HG03066 (cell line): ENCODE measurements around the gene PCDHB16.
"Not testable (repeated sequence)": the region's sequence is repeated elsewhere in the genome, so short reads cannot be mapped to it uniquely, and the experiment has no call there.

Source experiments
- ATAC-seq: cut with Tn5 transposase; IDR thresholded peaks from one replicate; pipeline ENCODE4 v1.9.1; 2021; ENCODE audit warnings: low read depth; ENCODE audit not compliant: unreplicated experiment

Gene PCDHB16

GRCh38 chr5:141182248-141182647 lies at the start of gene PCDHB16:
PCDHB16 (plus strand) TSS chr5:141182387; CDS start chr5:141182560, 173 bp downstream.
- no peak for ATAC-seq

GRCh38 chr5:141135030-141135717 lies 47.0 kb upstream of the PCDHB16 start, which contains the start of gene PCDHB5:
PCDHB5 (plus strand) TSS chr5:141135206; CDS start chr5:141135435, 229 bp downstream.
- no peak for ATAC-seq

GRCh38 chr5:141135718-141136266 lies 46.4 kb upstream of the PCDHB16 start:
- no peak for ATAC-seq

GRCh38 chr5:141137346-141137745 lies 44.8 kb upstream of the PCDHB16 start:
- not testable (repeated sequence) for ATAC-seq

- no peak for ATAC-seq
These were observed 32.4 kb upstream of the PCDHB16 start, which contains the start of gene PCDHB6 for GRCh38 chr5:141149812-141150211. PCDHB6 (plus strand) TSS chr5:141150057; CDS start chr5:141150258, 201 bp downstream.

- no peak for ATAC-seq
These were observed 31.8 kb upstream of the PCDHB16 start for GRCh38 chr5:141150224-141150992.

GRCh38 chr5:141150993-141151325 lies 31.2 kb upstream of the PCDHB16 start:
- ATAC-seq, result no peak

GRCh38 chr5:141151632-141152031 lies 30.6 kb upstream of the PCDHB16 start:
- not testable (repeated sequence) for ATAC-seq

- not testable (repeated sequence) for ATAC-seq
These were observed 30.1 kb upstream of the PCDHB16 start for GRCh38 chr5:141152096-141152495.

GRCh38 chr5:141155540-141156374 lies 26.4 kb upstream of the PCDHB16 start:
- ATAC-seq, result no peak

- ATAC-seq, result not testable (repeated sequence)
These were observed 24.8 kb upstream of the PCDHB16 start for GRCh38 chr5:141157356-141157755.

- ATAC-seq, result not testable (repeated sequence)
These were observed 24.3 kb upstream of the PCDHB16 start for GRCh38 chr5:141157901-141158300.

GRCh38 chr5:141172381-141173204 lies 9.6 kb upstream of the PCDHB16 start, which contains the start of gene PCDHB7:
PCDHB7 (plus strand) TSS chr5:141172644; CDS start chr5:141172836, 192 bp downstream.
- ATAC-seq, result no peak

GRCh38 chr5:141174291-141175104 lies 7.7 kb upstream of the PCDHB16 start:
- not testable (repeated sequence) for ATAC-seq

- ATAC-seq, result no peak
These were observed 6.3 kb upstream of the PCDHB16 start for GRCh38 chr5:141175933-141176332.

GRCh38 chr5:141177577-141178191 lies 4.5 kb upstream of the PCDHB16 start, which contains the start of gene PCDHB8:
PCDHB8 (plus strand) TSS chr5:141177790; CDS start chr5:141178035, 245 bp downstream.
- not testable (repeated sequence) for ATAC-seq

- not testable (repeated sequence) for ATAC-seq
These were observed 2.8 kb upstream of the PCDHB16 start for GRCh38 chr5:141179371-141179770.

- not testable (repeated sequence) for ATAC-seq
These were observed 2.3 kb upstream of the PCDHB16 start for GRCh38 chr5:141179876-141180275.
